ENCODE measurements around the gene SDK2.
A peak's percentile ranks its signal among the peaks of the same experiment; 100 is the strongest.

Gene SDK2

DNA sequence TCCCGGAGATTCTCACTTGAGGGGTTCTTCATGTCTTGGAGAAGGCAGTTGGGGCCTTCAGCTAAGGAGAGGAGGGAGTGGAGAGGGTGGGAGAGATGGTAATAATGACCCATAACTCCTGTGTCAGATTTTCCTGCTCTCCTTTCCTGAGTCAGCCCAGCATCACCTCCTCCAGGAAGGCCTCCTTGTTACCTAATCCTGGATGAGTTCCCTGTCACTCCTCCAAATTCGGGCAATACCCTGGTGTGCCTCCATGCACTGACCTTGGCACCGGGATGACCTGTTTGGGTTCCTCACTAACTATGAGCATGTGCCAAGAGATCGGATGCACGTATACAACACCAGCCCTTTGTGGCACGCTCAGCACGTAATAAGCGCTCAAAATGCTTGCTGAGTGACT, 38.8 kb downstream of the SDK2 start:
- no peak for DNase-seq

DNA sequence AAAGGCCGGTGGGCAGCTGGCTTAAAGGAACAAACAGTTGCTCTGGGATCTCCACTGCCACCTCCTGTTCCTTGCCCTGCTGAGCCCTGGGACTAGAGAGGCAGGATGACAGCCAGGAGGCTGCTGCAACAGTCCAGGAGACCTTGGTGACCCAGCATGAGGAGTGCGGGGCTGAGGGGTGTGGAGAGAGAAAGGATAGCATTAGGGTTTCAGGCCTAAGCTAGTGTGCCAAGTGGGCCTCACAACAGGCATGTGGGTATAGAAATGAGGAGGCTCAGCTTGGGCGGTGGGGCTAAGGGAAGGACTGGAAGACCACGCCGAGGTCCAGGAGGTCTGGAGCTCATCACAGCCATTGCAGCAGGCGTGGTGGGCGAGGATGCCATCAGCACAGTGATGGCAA, 39.8 kb downstream of the SDK2 start:
- DNase-seq, result no peak

DNA sequence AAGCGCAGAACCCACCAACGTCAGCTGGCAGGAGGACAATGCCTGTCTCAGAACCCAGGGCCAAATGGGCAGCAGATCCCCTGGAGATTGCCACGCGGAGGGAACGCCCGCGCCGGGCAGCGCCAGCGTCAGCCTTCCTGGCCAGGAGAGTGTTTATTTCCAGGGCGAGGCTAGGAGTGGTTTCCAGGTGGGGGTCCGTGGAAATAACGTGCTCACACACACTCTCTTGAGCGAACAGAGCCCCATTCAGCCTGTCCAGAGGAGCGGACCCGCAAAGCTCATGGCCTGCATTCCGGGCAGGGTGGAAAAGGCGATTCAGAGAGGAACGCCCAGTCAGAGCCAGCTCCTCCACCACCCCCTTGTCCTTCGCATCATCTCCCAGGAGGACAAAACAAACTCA, 40.3 kb downstream of the SDK2 start:
- DNase-seq, result no peak

DNA sequence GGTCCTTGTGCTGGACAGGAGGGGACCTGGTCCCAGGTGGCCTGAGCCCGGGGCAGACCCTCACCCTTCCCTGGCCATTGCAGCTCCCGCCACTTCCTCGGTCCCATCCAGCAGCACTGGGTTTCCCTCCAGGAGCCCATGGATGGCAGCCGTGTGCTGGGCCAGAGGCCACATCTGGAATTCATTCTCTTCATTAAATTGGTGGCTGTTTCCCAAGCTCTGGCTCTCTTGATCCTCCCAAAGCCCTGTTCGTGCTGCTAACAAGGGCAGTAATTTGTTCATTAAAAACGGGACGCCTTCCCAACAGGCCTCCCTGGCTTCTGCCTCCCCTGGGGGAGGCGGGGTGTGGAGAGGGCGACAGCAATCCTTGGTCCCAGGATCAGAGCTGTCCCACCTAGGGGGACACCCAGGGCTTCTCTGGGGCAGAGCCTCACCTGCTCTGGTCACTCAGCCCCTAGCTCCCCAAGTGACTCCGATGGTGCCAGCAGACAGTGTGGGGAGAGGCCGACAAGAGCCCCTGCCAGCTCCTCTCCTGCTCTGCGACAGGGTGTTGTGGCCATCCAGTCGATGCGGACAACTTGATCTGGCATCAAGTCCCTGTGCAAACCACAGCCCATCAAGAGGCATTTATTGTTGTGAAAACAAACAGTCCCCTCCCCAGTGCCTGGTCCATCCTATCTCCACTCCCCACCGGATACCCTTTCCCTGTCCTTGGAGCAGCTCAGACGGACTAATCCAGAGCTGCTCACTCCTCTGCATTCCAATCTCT, 44.0 kb downstream of the SDK2 start:
- DNase-seq, result no peak

DNA sequence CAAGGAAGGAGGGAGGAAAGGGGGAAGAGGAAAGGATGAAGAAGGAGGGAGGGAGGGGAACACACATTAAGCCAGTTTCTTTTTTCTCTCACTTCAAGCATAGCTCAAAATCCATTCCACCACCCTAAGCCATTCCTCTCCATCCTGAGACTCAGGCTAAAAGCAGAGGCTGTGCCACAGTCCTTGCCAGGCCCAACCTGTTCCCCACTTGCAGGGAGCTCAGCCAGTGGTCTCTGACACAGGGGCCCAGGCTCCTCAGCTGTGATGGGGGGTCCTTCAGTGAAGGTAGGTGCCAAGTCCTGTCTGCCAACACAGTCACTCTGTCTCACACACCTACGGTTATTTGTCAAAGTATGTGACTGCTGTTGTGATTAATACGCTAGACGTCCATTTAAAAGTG, 44.6 kb downstream of the SDK2 start:
- DNase-seq, result no peak

DNA sequence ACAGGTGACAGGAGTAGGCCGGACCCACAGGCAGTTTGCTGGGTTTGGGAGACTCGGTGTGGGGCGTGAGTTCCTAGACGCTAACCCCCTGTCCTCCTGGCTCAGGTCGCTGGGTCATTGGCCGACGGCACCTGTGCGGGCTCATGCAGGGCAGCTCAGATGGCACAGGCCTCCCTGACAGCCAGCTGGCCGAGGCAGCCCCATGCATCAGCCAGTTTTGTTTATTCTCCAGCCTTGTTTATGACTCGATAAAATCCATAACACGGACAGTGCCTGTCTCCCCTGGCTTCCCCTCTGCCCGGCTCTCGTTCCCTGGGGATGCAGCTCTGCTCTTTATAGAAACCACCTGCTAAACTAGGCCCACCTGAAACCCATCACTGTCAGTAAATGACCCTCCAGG, 46.0 kb downstream of the SDK2 start:
- DNase-seq, result no peak

DNA sequence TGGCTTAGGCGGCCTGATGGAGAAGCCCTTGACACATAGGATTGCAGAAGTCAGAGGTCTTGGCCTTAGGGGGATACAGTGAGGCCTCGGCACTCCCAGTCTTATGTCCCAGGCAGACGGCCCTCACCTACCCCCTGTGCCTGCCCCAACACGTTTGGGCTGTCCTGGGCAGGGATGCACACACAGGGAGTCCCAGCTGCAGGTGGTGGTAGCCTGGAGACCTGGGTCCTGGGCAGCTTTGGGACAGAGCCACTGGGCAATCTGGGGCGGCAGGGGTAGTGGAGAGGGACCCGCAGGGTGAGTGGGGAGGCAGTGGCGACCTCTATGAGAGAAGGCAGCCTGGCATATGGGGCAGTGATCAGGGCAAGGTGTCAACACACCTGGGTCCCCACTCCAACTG, 48.3 kb downstream of the SDK2 start:
- DNase-seq, result no peak

DNA sequence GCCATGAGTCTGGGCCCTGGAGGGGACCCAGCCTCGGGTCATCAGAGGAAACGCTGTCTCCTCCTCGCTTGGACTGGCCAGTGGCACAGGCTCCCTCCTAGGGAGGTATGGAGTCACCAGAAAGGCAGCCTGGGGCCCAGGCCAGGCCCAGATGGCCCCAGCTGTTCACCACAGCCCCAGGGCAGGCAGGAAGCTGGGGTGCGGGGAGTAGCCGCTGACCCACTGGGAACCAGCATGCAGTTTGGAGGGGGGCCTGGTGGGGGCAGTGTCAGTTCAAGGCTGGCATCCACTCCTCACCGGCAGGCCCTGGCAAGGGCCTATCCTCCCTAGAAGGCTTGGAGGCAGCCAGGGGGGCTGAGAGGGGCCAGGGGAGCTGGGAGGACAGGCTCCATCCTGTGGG, 48.8 kb downstream of the SDK2 start:
- peak in 1 of 2 donors; percentile 45 for DNase-seq

DNA sequence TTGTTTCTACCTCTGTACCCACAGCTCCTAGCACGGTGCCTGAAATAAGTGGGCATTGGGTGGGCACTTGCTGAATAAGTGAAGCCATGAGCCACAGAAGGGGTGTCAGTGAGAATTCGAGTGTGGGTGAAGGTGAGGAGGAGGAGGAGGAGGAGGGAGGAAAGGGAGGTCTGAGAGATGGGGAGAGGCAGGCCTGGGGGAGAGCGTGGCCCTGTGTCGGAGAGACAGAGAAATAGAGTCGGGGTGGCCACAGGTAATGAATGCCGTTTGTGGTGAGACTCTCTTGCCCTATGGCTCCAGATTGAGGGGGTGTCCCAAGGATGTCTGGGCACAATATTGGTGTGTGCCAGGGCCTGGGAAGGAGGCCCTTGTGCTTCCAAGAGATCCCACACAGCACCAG, 49.2 kb downstream of the SDK2 start:
- DNase-seq, result no peak

DNA sequence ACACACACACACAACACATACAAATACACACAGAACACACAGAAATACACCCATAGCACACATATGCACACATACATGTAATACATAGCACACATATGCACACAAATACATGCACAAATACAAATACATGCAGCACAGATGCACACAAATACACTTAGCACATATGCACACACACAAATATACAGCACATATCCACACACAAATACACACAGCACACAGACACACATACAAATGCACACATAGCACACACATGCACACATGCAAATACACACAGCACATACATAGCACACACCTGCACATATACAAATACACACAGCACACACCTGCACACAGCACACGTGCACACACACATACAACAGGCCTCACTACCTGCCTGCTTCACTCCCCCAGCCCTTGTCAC, 49.6 kb downstream of the SDK2 start:
- DNase-seq, result no peak

DNA sequence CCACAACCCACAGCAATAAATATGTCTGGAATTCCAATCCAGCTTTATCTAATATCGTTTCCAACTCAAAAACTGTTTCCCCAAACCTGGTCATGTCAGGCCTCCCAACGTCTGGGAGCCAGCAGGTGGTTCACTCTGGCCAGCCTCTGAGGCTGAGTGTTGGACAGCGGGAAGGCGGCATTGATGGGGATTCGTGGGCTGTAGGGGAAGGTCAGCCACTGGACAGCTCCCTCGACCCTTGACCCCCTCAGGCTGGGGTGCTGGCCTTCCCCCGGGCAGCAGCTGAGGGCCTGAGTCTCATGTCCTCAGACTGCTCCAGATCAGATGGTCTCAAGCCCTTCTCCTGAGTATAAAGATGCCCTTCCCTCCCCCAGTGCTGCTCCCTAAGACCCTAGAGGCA, 50.2 kb downstream of the SDK2 start:
- DNase-seq, result no peak

DNA sequence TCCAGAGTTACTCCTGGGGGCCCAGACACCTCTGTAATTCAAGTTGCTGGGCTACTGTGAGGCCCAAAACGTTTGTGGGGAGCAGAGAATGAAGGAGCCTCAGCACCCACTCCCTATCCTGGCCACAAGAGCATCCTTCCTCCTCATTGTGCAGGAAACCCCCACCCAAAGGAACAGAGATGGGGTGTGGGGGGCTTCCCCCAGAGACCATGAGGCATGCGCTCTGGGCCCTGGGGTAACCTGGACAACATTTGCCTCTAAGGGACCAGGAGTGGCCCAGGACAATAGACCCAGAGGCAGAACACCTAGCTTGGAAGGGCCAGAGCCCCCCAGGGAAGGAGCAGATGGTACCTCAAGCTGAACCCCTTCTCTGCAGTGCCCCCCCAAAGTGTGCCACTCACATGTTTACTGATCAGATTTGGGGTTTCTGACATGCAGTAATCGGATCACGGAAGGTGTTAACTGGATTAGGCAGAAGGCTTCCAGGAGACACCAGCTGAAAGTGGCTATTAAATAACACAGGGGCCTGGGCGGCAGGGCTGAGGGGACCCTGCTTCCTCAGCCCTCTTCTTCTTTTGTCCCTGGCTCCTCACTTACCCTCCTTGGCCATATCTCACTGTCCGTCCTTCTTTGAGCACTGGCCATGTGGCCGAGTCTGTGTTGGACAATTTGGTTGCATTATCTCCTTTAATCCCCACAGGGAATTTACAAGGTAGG, 50.8 kb downstream of the SDK2 start:
- no peak for DNase-seq

DNA sequence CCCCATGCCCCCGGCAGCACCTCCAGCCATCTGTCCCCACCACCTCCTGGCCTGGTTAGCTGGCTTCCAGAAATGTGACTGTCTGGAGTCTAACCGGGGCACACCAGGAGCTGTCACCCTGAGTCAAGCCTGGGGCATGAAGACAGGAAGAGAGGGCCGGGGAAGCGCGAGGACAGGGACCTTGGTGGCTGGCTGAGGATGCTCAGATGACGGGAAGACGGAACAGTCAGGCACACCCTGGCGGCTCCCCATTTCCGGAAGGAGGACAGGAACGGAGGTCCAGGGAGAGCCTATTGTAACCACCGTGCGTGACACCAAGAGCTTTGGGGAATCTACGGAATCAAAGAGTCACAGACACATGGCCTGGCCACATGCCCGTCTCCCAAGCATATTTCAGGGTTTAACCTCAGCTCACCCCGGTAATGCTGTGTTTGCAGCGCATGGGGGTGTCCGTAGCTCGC, 51.7 kb downstream of the SDK2 start:
- DNase-seq, result peak; percentile 27 to 28

DNA sequence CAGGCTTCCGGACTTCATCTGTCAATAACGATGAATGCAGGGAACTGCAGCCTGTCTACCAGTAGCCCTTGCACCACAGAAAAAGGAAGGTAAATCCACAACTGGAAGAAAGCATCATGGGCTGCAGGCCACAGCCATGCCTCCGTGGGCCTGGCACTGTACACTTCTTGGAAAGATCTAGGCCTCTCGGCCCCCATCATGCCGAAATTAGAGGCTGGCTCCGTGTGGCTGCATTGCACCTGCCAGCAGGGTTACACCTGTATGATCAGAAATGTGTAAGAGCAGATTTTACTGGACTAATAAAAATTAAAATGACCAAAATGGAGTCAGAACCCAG, 52.2 kb downstream of the SDK2 start:
- peak in 1 of 2 donors; percentile 6 for DNase-seq

DNA sequence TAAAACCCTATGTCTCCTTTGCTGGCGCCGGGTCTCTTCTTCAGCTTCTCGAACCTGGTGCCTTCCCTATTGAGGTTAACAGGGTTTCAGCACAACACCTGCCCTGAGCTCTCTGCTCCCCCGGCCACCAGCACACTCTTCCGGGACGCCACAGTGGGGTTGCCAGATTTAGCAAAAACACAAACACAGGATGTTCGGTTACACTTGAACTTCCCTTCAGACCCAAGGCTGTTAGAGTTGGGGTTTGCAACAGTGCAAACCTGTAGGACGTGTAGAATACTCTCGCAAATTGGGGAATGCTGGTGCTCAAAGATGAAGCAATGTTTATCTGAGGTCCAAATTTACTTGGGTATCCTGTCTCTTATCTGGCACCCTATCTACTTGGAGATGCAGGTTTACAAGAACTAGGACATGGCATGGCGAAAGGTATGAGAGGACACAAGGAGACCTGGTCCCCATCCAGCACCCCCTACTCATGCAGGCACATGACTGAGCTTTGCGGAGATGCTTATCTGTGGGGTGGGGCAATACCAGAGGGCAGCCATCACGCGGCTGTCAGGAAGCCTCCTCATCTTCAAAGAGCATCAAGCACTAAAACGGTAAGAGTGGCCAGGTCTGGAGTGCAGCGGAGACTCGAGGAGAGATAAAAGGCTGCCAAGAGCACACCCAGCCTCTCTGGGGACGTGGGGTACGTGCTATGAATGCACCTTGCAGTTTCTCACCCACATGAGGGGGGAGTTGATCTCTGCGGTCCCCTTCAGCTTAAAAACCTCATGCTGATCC, 52.8 kb downstream of the SDK2 start:
- peak; percentile 15 to 35 for DNase-seq

DNA sequence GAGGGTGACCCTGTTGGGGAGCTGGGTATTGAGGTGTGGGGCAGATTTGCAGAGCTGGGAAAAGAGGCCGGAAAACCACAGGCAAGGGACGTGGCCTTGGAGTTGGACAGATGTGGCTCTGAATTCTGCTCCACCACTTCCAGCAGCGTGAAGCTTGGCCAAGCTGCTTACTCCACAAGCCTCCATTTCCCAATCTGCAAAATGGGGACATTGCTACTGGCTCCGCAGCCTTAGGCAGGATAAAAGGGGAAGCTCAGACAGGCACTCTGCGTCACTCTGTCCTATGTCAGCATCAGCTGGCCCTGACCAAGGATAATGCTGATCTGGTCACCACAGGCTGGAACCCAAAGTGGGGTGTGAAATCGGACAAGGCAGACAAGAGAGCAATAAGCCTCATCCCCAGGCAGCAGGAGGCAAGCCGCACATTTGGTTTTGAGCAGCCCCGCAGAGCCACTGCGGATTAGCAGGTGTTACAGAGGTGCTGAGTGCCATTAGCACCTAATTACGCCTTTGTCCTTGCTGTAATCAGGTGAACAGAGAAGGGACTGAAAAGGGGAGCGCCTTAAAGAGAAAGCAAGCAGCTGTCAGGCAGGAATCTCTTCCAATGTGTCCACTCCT, 54.8 kb downstream of the SDK2 start:
- no peak for DNase-seq

DNA sequence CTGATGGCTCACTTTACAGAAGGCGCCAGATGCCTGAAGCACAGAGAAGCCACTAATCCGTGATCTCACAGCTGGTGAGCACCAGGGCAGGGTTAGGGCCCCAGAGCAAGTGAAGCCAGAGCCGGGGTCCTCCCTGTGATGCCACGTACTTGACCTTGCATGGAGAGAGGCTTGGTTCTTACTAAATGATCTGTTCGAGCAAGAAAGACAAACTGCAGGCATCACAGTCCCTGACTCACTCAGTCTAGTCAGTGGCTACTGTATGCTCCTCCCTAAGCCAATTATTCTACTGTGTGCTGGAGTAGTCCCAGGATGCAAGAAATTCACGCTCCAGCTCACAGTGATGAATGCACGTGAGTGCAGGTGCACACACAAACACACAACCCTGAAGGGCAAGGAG, 55.4 kb downstream of the SDK2 start:
- DNase-seq, result no peak

DNA sequence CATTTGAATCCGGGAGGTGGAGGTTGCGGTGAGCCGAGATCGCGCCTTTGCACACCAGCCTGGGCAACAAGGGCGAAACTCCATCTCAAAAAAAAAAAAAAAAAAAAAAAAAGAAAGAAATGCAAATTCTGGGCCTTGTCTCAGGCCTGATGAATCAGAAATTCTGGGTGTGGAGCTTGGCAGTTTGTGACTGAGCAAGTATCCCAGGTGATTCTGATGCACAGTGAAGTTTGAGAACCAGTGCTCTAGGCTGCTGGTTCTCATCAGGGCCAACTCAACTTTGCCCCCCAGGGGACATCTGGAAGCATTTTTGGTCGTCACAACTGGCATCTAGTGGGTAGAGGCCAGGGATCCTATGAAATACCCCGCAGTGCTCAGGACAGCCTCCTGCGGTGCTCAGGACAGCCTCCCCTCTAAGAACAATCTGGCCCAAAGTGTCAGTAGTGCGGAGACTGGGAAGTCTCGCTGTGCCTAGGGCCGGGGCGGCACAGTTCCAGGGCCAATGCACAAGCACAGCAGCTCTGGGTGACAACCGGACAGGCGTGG, 55.9 kb downstream of the SDK2 start:
- no peak for DNase-seq

DNA sequence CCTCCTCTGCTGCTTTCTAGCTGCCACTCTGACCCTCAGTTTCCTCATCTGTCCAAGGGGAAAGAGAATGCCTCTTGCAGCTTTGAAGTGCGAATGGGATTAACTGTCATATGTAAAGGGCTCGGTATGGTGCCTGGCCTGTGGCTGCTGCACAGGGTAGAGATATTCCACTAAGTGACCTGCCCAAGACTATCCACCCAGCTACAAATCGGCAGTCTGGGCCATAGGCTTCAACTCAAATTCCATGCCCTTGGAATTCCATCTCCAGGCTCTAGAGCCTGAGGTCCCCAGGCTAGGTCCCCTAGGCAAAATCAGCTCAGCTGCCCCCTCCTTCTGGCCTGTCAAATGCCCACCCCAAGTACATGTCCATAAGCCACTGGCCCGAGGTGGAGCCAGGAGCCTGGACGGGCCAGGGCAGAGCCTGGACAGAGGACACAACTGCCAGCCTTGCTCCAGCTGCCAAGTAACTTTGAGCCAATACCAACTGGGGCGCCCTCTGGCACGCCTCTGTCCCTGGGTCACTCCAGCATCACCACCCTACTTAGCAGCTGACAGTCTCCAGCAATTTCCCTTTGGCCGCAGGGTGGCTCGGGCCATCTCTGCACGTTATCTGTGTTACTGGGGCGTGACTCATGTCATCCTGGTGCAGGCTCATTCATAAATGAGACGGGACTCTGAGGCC, 57.2 kb downstream of the SDK2 start:
- DNase-seq, result no peak

DNA sequence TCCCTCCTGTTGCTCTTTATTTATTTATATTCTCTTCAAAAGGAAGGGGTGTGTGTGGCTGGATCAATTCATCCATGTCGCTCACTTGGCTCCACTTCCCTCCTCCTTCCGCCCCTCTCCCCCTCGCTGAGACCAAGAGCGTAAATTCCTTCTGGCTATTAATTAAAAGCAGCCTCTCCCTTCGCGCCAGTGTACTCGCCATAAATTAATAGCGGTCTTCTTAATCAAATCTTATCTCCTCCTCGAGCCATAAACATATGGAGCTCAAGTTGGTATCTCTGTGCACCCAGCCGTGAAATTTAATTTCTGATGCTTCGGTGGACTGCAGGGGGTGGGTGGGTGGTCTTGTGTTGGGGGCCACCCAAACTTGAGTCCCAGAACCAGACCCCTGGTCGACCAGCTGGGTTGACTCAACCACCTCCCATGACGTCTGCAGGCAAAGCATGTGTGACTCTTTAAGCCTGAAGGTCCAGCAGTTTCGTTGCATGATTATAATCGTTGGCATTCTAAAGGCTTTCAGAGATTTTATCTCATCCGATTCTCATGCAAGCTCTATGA, 57.9 kb downstream of the SDK2 start:
- no peak for DNase-seq

DNA sequence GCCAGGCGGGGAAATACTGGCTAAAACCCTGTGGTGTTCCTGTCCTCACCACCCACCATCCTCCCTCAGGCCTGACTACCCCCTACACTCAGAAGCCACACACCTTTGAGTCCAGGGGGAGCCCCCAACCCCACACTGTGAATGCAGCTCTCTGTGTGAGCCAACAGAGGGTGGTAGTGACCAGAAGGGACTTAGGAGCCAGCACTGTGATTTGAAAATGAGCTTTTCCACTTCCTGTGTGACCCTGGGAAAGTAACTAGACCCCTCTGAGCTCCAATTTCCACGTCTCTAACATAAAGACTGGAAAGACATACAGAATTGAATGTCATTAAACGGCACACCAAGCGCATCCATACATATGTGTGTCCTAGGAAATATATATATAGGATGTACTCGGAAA, 58.7 kb downstream of the SDK2 start:
- no peak for DNase-seq

DNA sequence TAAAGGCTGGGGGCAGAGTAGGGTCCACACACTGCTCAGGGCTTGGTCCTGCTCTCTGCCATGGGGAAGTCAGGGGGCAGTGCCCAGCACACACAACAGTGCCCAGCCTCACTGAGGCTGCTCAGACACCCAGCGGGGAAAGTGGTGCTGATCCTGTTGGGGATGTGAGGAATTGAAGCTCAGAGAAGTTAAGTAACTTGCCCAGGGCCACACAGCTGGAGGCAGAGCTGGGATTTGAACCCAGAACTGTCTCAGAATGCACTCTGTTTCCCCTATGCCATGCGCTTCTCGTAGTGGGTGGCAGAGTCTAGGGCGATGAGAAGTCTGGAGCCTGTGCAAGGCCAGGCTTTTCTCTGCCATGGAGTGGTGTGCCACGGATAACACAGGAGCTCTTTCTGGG, 59.3 kb downstream of the SDK2 start:
- DNase-seq, result no peak
